Hepatocyte (in vitro differentiated cells): ENCODE data around the gene KRTAP10-1. TPM values are rescaled to one million over a fixed set of nuclear protein-coding genes. Genes with fewer than 3 reads are reported as not detected.

Experiments
- DNase-seq: peaks from one replicate; pipeline ENCODE4 v3.0.0-alpha.2; 2016; ENCODE audit warnings: low spot score
- H2AFZ ChIP-seq: fragments of 200-600 bp; sonication (generic); 2 replicates; pipeline ENCODE4 v1.6.0; 2016; ENCODE audit warnings: antibody characterized with exemption, mild to moderate bottlenecking
- H3K27ac ChIP-seq: fragments of 200-600 bp; sonication (generic); 2 replicates; pipeline ENCODE4 v1.5.1; 2016; ENCODE audit warnings: mild to moderate bottlenecking
- H3K27me3 ChIP-seq: fragments of 200-600 bp; sonication (generic); 2 replicates; pipeline ENCODE4 v1.6.1; 2016
- H3K36me3 ChIP-seq: fragments of 200-600 bp; sonication (generic); replicated peaks from 2 replicates; pipeline ENCODE4 v1.5.1; 2016; ENCODE audit warnings: low read depth; ENCODE audit not compliant: insufficient read depth
- H3K4me1 ChIP-seq: fragments of 200-600 bp; sonication (generic); 2 replicates; pipeline ENCODE4 v1.5.1; 2016; ENCODE audit warnings: mild to moderate bottlenecking, moderate library complexity; ENCODE audit not compliant: insufficient read depth
- H3K4me2 ChIP-seq: fragments of 200-600 bp; sonication (generic); 2 replicates; pipeline ENCODE4 v1.6.0; 2016
- H3K4me3 ChIP-seq: fragments of 200-600 bp; sonication (generic); 2 replicates; pipeline ENCODE4 v1.5.1; 2016; ENCODE audit warnings: mild to moderate bottlenecking
- H3K79me2 ChIP-seq: fragments of 200-600 bp; sonication (generic); 2 replicates; pipeline ENCODE4 v1.6.0; 2017; ENCODE audit warnings: mild to moderate bottlenecking
- H3K9me2 ChIP-seq: fragments of 200-600 bp; sonication (generic); replicated peaks from 2 replicates; pipeline ENCODE4 v1.6.0; 2017; ENCODE audit warnings: mild to moderate bottlenecking; ENCODE audit not compliant: insufficient read depth
- H3K9me3 ChIP-seq: fragments of 200-600 bp; sonication (generic); 2 replicates; pipeline ENCODE4 v1.5.1; 2016; ENCODE audit warnings: low read depth, mild to moderate bottlenecking
- H4K20me1 ChIP-seq: fragments of 200-600 bp; sonication (generic); 2 replicates; pipeline ENCODE4 v1.6.0; 2016; ENCODE audit warnings: mild to moderate bottlenecking; ENCODE audit not compliant: insufficient read depth, poor library complexity, severe bottlenecking
- CTCF ChIP-seq: fragments of 200-600 bp; sonication (generic); IDR thresholded peaks from 2 replicates; pipeline ENCODE4 v1.5.1; 2016; ENCODE audit warnings: antibody characterized with exemption, mild to moderate bottlenecking; ENCODE audit not compliant: poor library complexity
- EZH2 ChIP-seq: fragments of 200-600 bp; sonication (generic); IDR thresholded peaks from 2 replicates; pipeline ENCODE4 v1.6.1; 2016; ENCODE audit warnings: antibody characterized with exemption, mild to moderate bottlenecking, borderline replicate concordance
- EZH2phosphoT487 ChIP-seq: fragments of 200-600 bp; sonication (generic); IDR thresholded peaks from one replicate; pipeline ENCODE4 v1.6.1; 2018; ENCODE audit warnings: antibody characterized with exemption, mild to moderate bottlenecking, low read depth, moderate library complexity; ENCODE audit not compliant: unreplicated experiment, severe bottlenecking
- WGBS: methylation state at CpG from one replicate; pipeline ENCODE4 v1.1.6; 2016; ENCODE audit warnings: low lambda C conversion rate; ENCODE audit errors: missing lambda C conversion rate; 5-methylcytosine and 5-hydroxymethylcytosine counted together
- polyA plus RNA-seq: library from polyadenylated mRNA; unstranded; fragments of >200 nt; fragmentation: Nextera tagmentation; extraction: Ambion mirVana; gene quantifications from 2 replicates; pipeline ENCODE4 v1.2.1, GENCODE V29; 2016
- total RNA-seq: library from RNA; depleted of rRNA; stranded (reverse); fragments of >200 nt; gene quantifications from 2 replicates; pipeline ENCODE4 v1.2.3, GENCODE V29; 2014

KRTAP10-1 gene
- total and polyA plus RNA-seq, 2 experiments from 2014 or later, result not detected

- no peak overlapping the region for H3K4me2 ChIP-seq
- no peaks in the 10 kb centered on the region for H3K4me1 ChIP-seq
- no peaks in the 10 kb centered on the region for H3K79me2 ChIP-seq
- no peaks in the 10 kb centered on the region for H3K36me3 ChIP-seq
- TF ChIP-seq CTCF (no peak), EZH2phosphoT487 (no peak), EZH2 (no peak)
- WGBS, result 88% methylated on average over 1 of the region's 1 CpG
- no peak overlapping the region for H3K4me3 ChIP-seq
- H3K27ac ChIP-seq, result no peak overlapping the region
- no peaks in the 10 kb centered on the region for H4K20me1 ChIP-seq
- DNase-seq, result no peak
- no peaks in the 10 kb centered on the region for H3K9me3 ChIP-seq
- H3K27me3 ChIP-seq, result no peaks in the 10 kb centered on the region
- no peak overlapping the region for H2AFZ ChIP-seq
- no peaks in the 10 kb centered on the region for H3K9me2 ChIP-seq
These were observed 16.2 kb downstream of the KRTAP10-1 start for GRCh38 chr21:44523567-44524413.

GRCh38 chr21:44522753-44523204 is 17.2 kb downstream of the KRTAP10-1 start:
- Histone ChIP-seq H3K9me2 (no peaks in the 10 kb centered on the region), H3K4me3 (no peak overlapping the region), H4K20me1 (no peaks in the 10 kb centered on the region), H3K9me3 (no peaks in the 10 kb centered on the region), H3K4me2 (no peak overlapping the region), H3K27me3 (no peaks in the 10 kb centered on the region), H3K79me2 (no peaks in the 10 kb centered on the region), H2AFZ (no peak overlapping the region), H3K36me3 (no peaks in the 10 kb centered on the region), H3K27ac (no peak overlapping the region), H3K4me1 (no peaks in the 10 kb centered on the region)
- DNase-seq, result no peak
- TF ChIP-seq EZH2, result no peak
- TF ChIP-seq EZH2phosphoT487, result no peak
- no peak for TF ChIP-seq CTCF
- 77% methylated on average over 1 of the region's 1 CpG for WGBS

GRCh38 chr21:44521928-44522752 is 17.9 kb downstream of the KRTAP10-1 start:
- Histone ChIP-seq H3K4me3 (no peak overlapping the region), H4K20me1 (no peaks in the 10 kb centered on the region), H3K36me3 (no peaks in the 10 kb centered on the region), H3K9me2 (no peaks in the 10 kb centered on the region), H3K4me1 (no peaks in the 10 kb centered on the region), H3K4me2 (no peak overlapping the region), H3K79me2 (no peaks in the 10 kb centered on the region), H2AFZ (no peak overlapping the region), H3K27ac (no peak overlapping the region), H3K9me3 (no peaks in the 10 kb centered on the region), H3K27me3 (no peaks in the 10 kb centered on the region)
- 92% methylated on average over 30 of the region's 33 CpGs for WGBS
- DNase-seq, result no peak
- TF ChIP-seq CTCF, result no peak
- TF ChIP-seq EZH2, result no peak
- TF ChIP-seq EZH2phosphoT487, result no peak
